Loucy (cell line): ENCODE results near the gene DIRAS1.

Experiments
- CTCF ChIP-seq: fragments of 200-600 bp; sonication (generic); conservative IDR thresholded peaks from 2 replicates; pipeline ENCODE4 v1.5.1; 2014; ENCODE audit warnings: mild to moderate bottlenecking, antibody characterized with exemption, low read length
- EZH2phosphoT487 ChIP-seq: fragments of 200-600 bp; IDR thresholded peaks from 2 replicates; pipeline ENCODE4 v1.6.1; 2018; ENCODE audit warnings: antibody characterized with exemption, mild to moderate bottlenecking, moderate library complexity, borderline replicate concordance

DNA sequence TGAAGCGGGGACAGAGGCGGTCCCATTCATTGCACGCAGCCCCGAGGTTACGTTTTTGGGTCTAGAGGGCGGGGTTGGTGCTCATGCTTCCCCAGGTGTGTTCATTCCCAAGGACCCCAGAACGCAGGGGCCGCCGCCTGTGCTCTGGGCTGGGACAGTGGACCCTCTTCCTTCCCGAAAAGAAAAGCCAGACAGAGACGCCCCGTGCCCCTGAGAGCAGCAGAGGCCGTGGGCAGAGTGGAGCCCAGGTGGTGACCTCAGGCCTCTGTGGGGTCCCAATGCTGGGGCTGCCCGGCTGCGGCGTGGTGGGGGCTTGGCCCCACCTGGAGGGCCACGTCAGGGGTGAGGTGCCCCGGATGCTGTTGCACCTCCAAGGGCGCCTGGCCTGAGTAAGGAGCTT lies 46.5 kb upstream of the DIRAS1 start:
- TF ChIP-seq EZH2phosphoT487 (no peak), CTCF (no peak)
